GM12892 (cell line): ENCODE data around the gene DPYD.

Source experiments
- DNase-seq: peaks from one replicate; pipeline ENCODE4 v3.0.0; 2011; ENCODE audit not compliant: insufficient read length
- FAIRE-seq: peaks from 2 replicates; lab custom pipeline; 2011; peaks lifted over from hg19 to GRCh38; lab: Jason Lieb, UNC
- POLR2A ChIP-seq: IDR thresholded peaks from 2 replicates; pipeline ENCODE4 v1.6.1; 2011; ENCODE audit warnings: low read depth, low read length, control low read depth
- POLR2AphosphoS5 ChIP-seq: IDR thresholded peaks from 2 replicates; pipeline ENCODE4 v1.6.1; 2011; ENCODE audit warnings: low read depth, low read length, control low read depth
- TAF1 ChIP-seq: IDR thresholded peaks from 2 replicates; pipeline ENCODE4 v1.6.1; 2011; ENCODE audit warnings: low read depth, mild to moderate bottlenecking, control low read depth, low read length, borderline replicate concordance

The DPYD gene

GRCh38 chr1:97073169-97073568 lies 847.7 kb downstream of the DPYD start:
- FAIRE-seq (no peak), DNase-seq (no peak)
- TF ChIP-seq POLR2AphosphoS5: no peak
- no peak for TF ChIP-seq TAF1
- no peak for TF ChIP-seq POLR2A

GRCh38 chr1:97071173-97071572 lies 849.7 kb downstream of the DPYD start:
- FAIRE-seq: no peak
- TF ChIP-seq POLR2A (no peak), POLR2AphosphoS5 (no peak), TAF1 (no peak)
- no peak for DNase-seq

GRCh38 chr1:97070376-97070775 lies 850.5 kb downstream of the DPYD start:
- TF ChIP-seq POLR2A (no peak), TAF1 (no peak), POLR2AphosphoS5 (no peak)
- DNase-seq (no peak), FAIRE-seq (no peak)

GRCh38 chr1:97069312-97069711 lies 851.5 kb downstream of the DPYD start:
- no peak for TF ChIP-seq POLR2AphosphoS5
- TF ChIP-seq TAF1: no peak
- TF ChIP-seq POLR2A: no peak
- FAIRE-seq (no peak), DNase-seq (no peak)

- DNase-seq (no peak), FAIRE-seq (no peak)
- TF ChIP-seq POLR2AphosphoS5 (no peak), TAF1 (no peak), POLR2A (no peak)
Observed at GRCh38 chr1:97066860-97067259, 854.0 kb downstream of the DPYD start.

- no peak for FAIRE-seq
- no peak for TF ChIP-seq POLR2AphosphoS5
- no peak for TF ChIP-seq POLR2A
- TF ChIP-seq TAF1: no peak
- DNase-seq: no peak
Observed at GRCh38 chr1:97063532-97063931, 857.3 kb downstream of the DPYD start.

GRCh38 chr1:97061604-97062003 lies 859.2 kb downstream of the DPYD start:
- FAIRE-seq (no peak), DNase-seq (no peak)
- TF ChIP-seq POLR2AphosphoS5: no peak
- TF ChIP-seq TAF1: no peak
- TF ChIP-seq POLR2A: no peak

- DNase-seq (no peak), FAIRE-seq (no peak)
- TF ChIP-seq POLR2AphosphoS5: no peak
- no peak for TF ChIP-seq POLR2A
- TF ChIP-seq TAF1: no peak
Observed at GRCh38 chr1:97056386-97056785, 864.4 kb downstream of the DPYD start.

- DNase-seq (no peak), FAIRE-seq (no peak)
- TF ChIP-seq POLR2AphosphoS5 (no peak), TAF1 (no peak), POLR2A (no peak)
Observed at GRCh38 chr1:97053268-97053667, 867.6 kb downstream of the DPYD start.

GRCh38 chr1:97051823-97052222 lies 869.0 kb downstream of the DPYD start:
- FAIRE-seq (no peak), DNase-seq (no peak)
- no peak for TF ChIP-seq POLR2AphosphoS5
- TF ChIP-seq POLR2A: no peak
- TF ChIP-seq TAF1: no peak

GRCh38 chr1:97050506-97050905 lies 870.3 kb downstream of the DPYD start:
- FAIRE-seq (no peak), DNase-seq (no peak)
- no peak for TF ChIP-seq POLR2A
- no peak for TF ChIP-seq TAF1
- no peak for TF ChIP-seq POLR2AphosphoS5

GRCh38 chr1:97047421-97047793 lies 873.4 kb downstream of the DPYD start:
- FAIRE-seq (no peak), DNase-seq (no peak)
- TF ChIP-seq POLR2AphosphoS5 (no peak), POLR2A (no peak), TAF1 (no peak)

GRCh38 chr1:97046765-97047420 lies 873.9 kb downstream of the DPYD start:
- FAIRE-seq (no peak), DNase-seq (no peak)
- TF ChIP-seq POLR2A (no peak), TAF1 (no peak), POLR2AphosphoS5 (no peak)
